EH (cell line): ENCODE results near the gene TLE1.

Experiments
- DNase-seq: peaks from one replicate; pipeline ENCODE4 v3.0.0-alpha.2; 2015; ENCODE audit warnings: low read depth

The TLE1 gene

GRCh38 chr9:81686614-81687520 is 2.5 kb downstream of the TLE1 start:
- peak; percentile 79 for DNase-seq

- DNase-seq: peak; percentile 46
These were observed 3.4 kb downstream of the TLE1 start for GRCh38 chr9:81685763-81686613.

- no peak for DNase-seq
These were observed 4.7 kb downstream of the TLE1 start for GRCh38 chr9:81684635-81685034.

GRCh38 chr9:81683704-81684103 is 5.6 kb downstream of the TLE1 start:
- DNase-seq: no peak

GRCh38 chr9:81683238-81683637 is 6.1 kb downstream of the TLE1 start:
- DNase-seq: no peak

GRCh38 chr9:81682797-81683196 is 6.5 kb downstream of the TLE1 start:
- DNase-seq: no peak

- no peak for DNase-seq
These were observed 7.2 kb downstream of the TLE1 start for GRCh38 chr9:81682177-81682576.

- no peak for DNase-seq
These were observed 8.8 kb downstream of the TLE1 start for GRCh38 chr9:81680506-81680905.

- DNase-seq: no peak
These were observed 9.3 kb downstream of the TLE1 start for GRCh38 chr9:81680006-81680405.

GRCh38 chr9:81678088-81678487 is 11.3 kb downstream of the TLE1 start:
- no peak for DNase-seq

- no peak for DNase-seq
These were observed 13.0 kb downstream of the TLE1 start for GRCh38 chr9:81676395-81676794.

GRCh38 chr9:81673310-81673709 is 16.0 kb downstream of the TLE1 start:
- no peak for DNase-seq

GRCh38 chr9:81671880-81672280 is 17.5 kb downstream of the TLE1 start:
- DNase-seq: peak; percentile 35

- no peak for DNase-seq
These were observed 19.5 kb downstream of the TLE1 start for GRCh38 chr9:81669866-81670265.

- no peak for DNase-seq
These were observed 20.2 kb downstream of the TLE1 start for GRCh38 chr9:81669041-81669651.

- DNase-seq: no peak
These were observed 23.2 kb downstream of the TLE1 start for GRCh38 chr9:81666123-81666522.

- no peak for DNase-seq
These were observed 23.9 kb downstream of the TLE1 start for GRCh38 chr9:81665322-81665871.

GRCh38 chr9:81664638-81665222 is 24.6 kb downstream of the TLE1 start:
- no peak for DNase-seq

- no peak for DNase-seq
These were observed 28.0 kb downstream of the TLE1 start for GRCh38 chr9:81661339-81661738.

GRCh38 chr9:81656871-81657337 is 32.4 kb downstream of the TLE1 start:
- no peak for DNase-seq

GRCh38 chr9:81656004-81656403 is 33.3 kb downstream of the TLE1 start:
- DNase-seq: no peak

- DNase-seq: peak; percentile 48
These were observed 36.1 kb downstream of the TLE1 start for GRCh38 chr9:81653240-81653639.
